ENCODE data around the gene COLEC12.

The COLEC12 gene

DNA sequence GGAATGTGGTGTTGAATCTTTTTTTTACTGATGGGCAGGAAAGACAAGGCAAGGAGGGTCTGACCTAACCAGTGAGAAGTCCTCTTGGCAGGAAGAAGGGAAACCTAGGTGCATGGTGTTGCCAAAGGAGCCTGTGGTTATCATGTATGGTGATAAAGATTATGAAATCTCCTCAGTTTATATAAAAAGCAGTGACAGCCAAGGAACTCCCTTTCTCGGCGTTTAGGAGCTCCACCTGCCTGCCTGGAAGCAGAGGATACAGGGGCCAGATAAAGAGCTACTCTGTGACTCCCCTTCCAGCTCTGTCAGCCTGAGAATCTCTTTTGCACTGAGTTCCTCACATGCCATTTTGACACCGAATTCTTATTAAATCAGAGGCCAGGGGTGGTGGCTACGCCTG lies 26.1 kb downstream of the COLEC12 start:
- Histone ChIP-seq H3K27ac (ENCODE audit: low read depth, low read length) (peak overlapping the region; percentile 18; the same call in 1 of the 2 replicates), H2AFZ (ENCODE audit: low read length, unreplicated experiment) (no peak overlapping the region), H3K27me3 (ENCODE audit: insufficient read depth, low read length) (no peaks in the 10 kb centered on the region), H3K79me2 (ENCODE audit: control insufficient read depth, insufficient read depth, low read length, unreplicated experiment) (no peaks in the 10 kb centered on the region), H3K36me3 (ENCODE audit: insufficient read depth, low read length) (no peaks in the 10 kb centered on the region), H3K4me1 (ENCODE audit: control insufficient read depth, insufficient read depth, low read length, unreplicated experiment) (peaks cover 57% of the 10 kb centered on the region), H3K4me3 (ENCODE audit: low read depth, low read length) (no peak overlapping the region)

DNA sequence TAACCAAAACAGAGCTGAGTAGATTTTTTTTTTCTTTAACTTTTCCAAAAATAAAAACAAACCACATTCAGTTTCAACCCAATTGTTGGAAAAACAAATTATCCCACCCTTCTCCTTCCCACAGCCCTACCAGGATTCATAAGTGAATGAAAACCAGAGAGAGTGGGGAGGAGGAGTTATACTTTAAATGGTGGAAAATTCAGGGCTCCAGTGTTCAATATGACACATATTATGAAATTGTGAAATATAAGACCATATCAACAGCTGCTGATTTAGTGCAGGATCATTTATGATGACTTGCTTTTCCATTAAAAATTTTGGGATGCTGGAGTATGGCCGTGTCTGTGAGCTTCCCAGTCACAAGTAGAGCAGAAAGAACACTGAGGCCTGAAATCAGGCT lies 26.7 kb downstream of the COLEC12 start:
- Histone ChIP-seq H3K27ac (ENCODE audit: low read depth, low read length) (peak overlapping the region; percentile 18; the same call in 1 of the 2 replicates), H3K79me2 (ENCODE audit: control insufficient read depth, insufficient read depth, low read length, unreplicated experiment) (no peaks in the 10 kb centered on the region), H3K36me3 (ENCODE audit: insufficient read depth, low read length) (no peaks in the 10 kb centered on the region), H2AFZ (ENCODE audit: low read length, unreplicated experiment) (no peak overlapping the region), H3K27me3 (ENCODE audit: insufficient read depth, low read length) (no peaks in the 10 kb centered on the region), H3K4me3 (ENCODE audit: low read depth, low read length) (no peak overlapping the region), H3K4me1 (ENCODE audit: control insufficient read depth, insufficient read depth, low read length, unreplicated experiment) (peaks cover 51% of the 10 kb centered on the region)

DNA sequence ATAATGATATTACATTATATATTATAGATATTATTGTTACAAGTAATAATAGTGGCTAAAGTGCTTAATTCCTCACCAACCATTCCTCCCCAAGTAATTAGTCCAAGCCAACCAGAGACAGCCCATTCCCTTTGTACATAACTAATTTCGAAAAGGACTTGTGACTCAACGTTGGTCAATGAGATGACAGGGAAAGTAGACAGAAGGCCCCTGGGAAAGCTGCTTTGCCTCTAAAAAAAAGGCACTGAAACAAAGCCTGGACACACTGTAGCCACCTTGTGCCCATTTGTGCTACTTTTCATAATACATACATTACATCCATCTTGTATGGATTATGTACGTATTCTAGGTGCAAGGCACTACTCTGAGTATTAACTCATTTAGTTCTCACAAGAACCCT lies 28.8 kb downstream of the COLEC12 start:
- H2AFZ ChIP-seq (ENCODE audit: low read length, unreplicated experiment), result no peak overlapping the region
- no peaks in the 10 kb centered on the region for H3K79me2 ChIP-seq (ENCODE audit: control insufficient read depth, insufficient read depth, low read length, unreplicated experiment)
- H3K4me1 ChIP-seq (ENCODE audit: control insufficient read depth, insufficient read depth, low read length, unreplicated experiment), result peaks cover 41% of the 10 kb centered on the region
- H3K27me3 ChIP-seq (ENCODE audit: insufficient read depth, low read length), result no peaks in the 10 kb centered on the region
- H3K36me3 ChIP-seq (ENCODE audit: insufficient read depth, low read length), result no peaks in the 10 kb centered on the region
- peak overlapping the region; percentile 49 for H3K27ac ChIP-seq (ENCODE audit: low read depth, low read length)
- no peak overlapping the region for H3K4me3 ChIP-seq (ENCODE audit: low read depth, low read length)

DNA sequence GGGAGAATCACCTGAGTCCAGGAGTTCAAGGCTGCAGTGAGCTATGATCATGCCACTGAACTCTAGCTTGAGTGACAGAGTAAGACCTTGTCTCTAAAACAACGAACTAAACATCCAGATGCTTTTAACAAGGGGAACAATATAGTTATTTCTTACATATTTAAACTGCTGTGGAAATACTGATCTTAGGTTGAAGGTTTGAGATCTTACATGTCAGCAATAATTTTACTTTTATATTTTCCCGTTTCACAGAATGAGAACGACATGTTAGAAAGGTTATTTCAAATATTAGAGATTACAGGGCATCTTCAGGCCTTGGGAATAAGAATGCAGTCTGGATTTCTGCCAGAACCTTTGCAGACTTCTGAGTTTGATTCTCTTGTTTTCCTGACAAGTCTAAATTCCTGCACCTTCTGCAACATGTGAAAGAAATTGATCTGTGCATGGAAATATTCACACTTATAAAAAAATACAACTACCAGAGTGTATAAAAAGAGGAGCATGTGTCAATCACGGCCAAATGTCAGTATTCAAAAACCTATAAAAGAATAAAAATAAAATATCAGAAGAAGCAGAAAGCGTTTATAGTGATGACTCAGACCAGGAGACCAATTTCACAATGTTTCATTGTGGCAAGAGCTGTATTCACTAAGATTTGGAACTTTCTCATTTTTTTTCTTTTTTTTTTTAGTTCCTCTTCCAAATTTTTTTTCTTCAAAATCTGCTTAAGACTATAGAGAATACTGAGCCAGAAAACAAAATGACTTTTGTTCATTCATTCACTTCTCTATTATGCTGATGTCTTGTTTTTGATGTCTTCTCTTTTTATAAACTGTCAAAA lies 29.6 kb downstream of the COLEC12 start:
- H3K27ac ChIP-seq (ENCODE audit: low read depth, low read length), result peak overlapping the region; percentile 65
- H3K4me3 ChIP-seq (ENCODE audit: low read depth, low read length), result 0 out of 2 replicates have a peak overlapping the region, but pooled peaks have one; percentile 22
- no peaks in the 10 kb centered on the region for H3K79me2 ChIP-seq (ENCODE audit: control insufficient read depth, insufficient read depth, low read length, unreplicated experiment)
- no peaks in the 10 kb centered on the region for H3K36me3 ChIP-seq (ENCODE audit: insufficient read depth, low read length)
- no peaks in the 10 kb centered on the region for H3K27me3 ChIP-seq (ENCODE audit: insufficient read depth, low read length)
- no peak overlapping the region for H2AFZ ChIP-seq (ENCODE audit: low read length, unreplicated experiment)
- H3K4me1 ChIP-seq (ENCODE audit: control insufficient read depth, insufficient read depth, low read length, unreplicated experiment), result peaks cover 35% of the 10 kb centered on the region

DNA sequence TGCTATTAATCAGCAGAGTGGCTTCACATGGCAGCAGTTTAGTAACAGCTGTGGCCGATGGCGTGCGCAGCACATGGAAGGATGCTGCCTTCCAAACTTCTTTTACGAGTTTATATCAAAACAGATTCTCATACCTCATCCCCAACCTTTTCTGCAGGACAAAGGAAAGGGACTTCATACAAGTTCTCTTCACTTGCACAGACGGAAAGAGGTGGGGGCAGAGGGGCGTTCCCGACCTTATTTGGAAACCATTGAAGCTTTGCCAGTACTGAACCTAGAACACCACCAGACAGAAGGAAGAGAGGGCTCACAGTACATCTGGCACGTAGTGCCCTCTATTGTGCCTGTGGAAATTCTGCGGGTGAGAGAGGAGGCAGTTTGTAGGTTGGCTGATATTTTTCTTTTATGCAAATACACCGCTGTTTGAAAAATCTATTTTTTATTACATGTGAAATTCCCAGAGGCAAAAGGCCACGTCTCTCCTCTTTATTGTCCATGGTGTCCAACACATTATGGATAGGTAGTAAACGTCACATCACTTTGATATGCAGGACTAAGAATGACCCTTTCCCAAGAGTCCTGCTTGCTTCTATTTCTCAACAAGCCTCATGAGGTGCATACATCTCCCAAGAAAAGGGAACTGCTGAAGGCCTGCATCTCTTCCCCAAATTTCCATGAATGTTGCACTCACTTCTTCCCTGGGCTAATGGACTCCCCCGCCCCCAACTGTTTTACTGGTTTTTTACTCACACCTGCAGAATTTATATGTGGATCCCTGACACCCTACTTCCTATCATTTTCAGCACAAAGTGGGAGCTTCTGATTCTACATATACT lies 31.3 kb downstream of the COLEC12 start:
- Histone ChIP-seq H3K4me3 (ENCODE audit: low read depth, low read length) (no peak overlapping the region), H3K4me1 (ENCODE audit: control insufficient read depth, insufficient read depth, low read length, unreplicated experiment) (peaks cover 20% of the 10 kb centered on the region), H3K27ac (ENCODE audit: low read depth, low read length) (no peak overlapping the region), H2AFZ (ENCODE audit: low read length, unreplicated experiment) (no peak overlapping the region), H3K79me2 (ENCODE audit: control insufficient read depth, insufficient read depth, low read length, unreplicated experiment) (no peaks in the 10 kb centered on the region), H3K36me3 (ENCODE audit: insufficient read depth, low read length) (no peaks in the 10 kb centered on the region), H3K27me3 (ENCODE audit: insufficient read depth, low read length) (no peaks in the 10 kb centered on the region)

DNA sequence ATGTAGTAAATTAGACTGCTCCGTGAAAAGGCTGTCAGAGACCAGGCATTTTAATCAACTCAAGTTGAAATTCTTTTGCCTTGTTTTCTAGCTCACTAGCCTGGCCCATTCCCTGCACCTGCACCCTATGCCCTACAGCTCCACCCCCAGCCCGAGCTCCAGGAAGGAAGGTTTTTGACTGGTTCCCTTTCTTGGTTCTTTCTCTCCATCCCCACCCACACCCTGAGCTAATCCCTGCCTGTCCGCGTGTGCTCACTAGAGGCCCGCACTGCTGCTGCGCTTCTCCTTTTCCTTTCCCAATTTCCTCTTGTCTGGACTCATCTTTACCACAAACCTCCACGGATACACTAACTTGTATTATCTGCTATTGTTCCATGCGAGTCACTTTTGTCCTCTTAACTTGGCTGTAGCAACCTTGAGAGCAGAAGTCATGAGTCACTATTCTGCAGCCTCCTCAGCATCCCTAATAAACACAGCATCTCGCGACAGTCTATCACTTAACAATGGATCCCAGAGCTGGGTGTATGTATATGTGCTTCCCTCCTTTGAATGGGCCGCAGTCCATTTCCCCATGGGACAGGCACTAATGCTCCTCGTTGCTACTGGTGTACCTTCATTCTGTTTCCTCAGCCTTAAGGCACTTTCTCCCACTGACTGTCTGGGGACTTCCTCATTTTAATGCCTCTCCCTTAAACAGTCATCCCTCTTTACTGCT lies 36.5 kb downstream of the COLEC12 start:
- no peak overlapping the region for H3K27ac ChIP-seq (ENCODE audit: low read depth, low read length)
- no peaks in the 10 kb centered on the region for H3K27me3 ChIP-seq (ENCODE audit: insufficient read depth, low read length)
- no peaks in the 10 kb centered on the region for H3K79me2 ChIP-seq (ENCODE audit: control insufficient read depth, insufficient read depth, low read length, unreplicated experiment)
- no peak overlapping the region for H3K4me3 ChIP-seq (ENCODE audit: low read depth, low read length)
- H2AFZ ChIP-seq (ENCODE audit: low read length, unreplicated experiment), result no peak overlapping the region
- peaks cover 2% of the 10 kb centered on the region; the same call in 1 of the 2 replicates for H3K36me3 ChIP-seq (ENCODE audit: insufficient read depth, low read length)
- peaks cover 4% of the 10 kb centered on the region for H3K4me1 ChIP-seq (ENCODE audit: control insufficient read depth, insufficient read depth, low read length, unreplicated experiment)

DNA sequence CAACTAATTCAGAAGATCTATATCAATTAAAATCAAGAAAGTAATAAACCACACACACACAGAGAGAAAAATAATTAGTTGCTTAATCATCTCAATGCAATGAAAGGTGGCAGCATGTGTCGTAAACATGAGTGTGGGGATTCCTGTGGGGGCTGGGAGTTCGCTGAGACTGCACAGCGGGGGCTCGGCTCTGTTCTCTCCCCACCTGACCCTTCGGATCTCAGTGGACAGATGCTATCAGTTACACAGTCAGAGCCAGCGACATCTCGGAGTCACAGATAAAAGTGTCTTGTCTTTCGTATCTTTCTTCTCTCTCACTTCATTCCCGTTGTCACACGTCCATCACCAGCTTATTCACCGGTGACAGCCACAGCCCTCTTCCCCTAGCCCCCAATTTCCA lies 37.1 kb downstream of the COLEC12 start:
- H3K4me1 ChIP-seq (ENCODE audit: control insufficient read depth, insufficient read depth, low read length, unreplicated experiment), result peaks cover 6% of the 10 kb centered on the region
- H2AFZ ChIP-seq (ENCODE audit: low read length, unreplicated experiment), result no peak overlapping the region
- no peak overlapping the region for H3K4me3 ChIP-seq (ENCODE audit: low read depth, low read length)
- H3K27ac ChIP-seq (ENCODE audit: low read depth, low read length), result no peak overlapping the region
- no peaks in the 10 kb centered on the region for H3K27me3 ChIP-seq (ENCODE audit: insufficient read depth, low read length)
- peaks cover 2% of the 10 kb centered on the region; the same call in 1 of the 2 replicates for H3K36me3 ChIP-seq (ENCODE audit: insufficient read depth, low read length)
- H3K79me2 ChIP-seq (ENCODE audit: control insufficient read depth, insufficient read depth, low read length, unreplicated experiment), result no peaks in the 10 kb centered on the region

DNA sequence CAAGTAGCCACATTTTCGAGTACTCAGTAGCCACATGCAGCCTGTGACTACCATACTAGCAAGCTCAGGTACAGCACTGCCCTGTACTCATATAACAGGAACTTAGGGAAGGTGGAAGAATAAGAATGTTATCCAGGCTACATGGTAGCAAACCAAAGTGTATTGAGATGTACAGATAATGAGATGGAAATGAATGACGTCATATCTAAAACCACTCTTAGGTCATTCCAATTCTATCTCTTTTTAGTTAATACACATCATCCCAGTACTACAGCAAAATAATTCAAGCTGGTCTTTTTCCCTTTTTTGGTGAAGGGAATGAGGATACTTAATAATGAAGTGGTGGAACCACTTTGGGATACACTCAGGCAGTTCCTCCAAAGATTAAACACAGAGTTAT lies 38.7 kb downstream of the COLEC12 start:
- H3K27me3 ChIP-seq (ENCODE audit: insufficient read depth, low read length), result no peaks in the 10 kb centered on the region
- H3K4me3 ChIP-seq (ENCODE audit: low read depth, low read length), result no peak overlapping the region
- H3K27ac ChIP-seq (ENCODE audit: low read depth, low read length), result no peak overlapping the region

DNA sequence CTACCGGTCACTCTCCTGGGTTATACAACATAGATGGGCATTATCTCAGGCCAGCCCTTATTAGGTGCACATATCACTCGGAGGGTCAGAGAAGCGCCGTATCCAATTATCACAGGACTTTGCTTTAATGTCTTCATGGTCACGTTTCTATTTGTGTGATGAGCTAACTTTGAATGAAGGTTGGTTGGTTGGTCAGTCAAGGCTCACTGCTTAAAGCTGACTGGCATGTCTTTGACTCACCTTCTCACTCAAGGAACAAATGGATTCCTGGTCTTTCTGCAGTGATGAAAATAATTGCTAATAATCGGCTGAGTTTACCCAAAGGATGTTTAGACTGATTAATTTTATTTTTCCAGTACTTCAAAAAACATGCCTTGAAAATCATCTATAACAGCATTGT lies 39.7 kb downstream of the COLEC12 start:
- no peaks in the 10 kb centered on the region for H3K27me3 ChIP-seq (ENCODE audit: insufficient read depth, low read length)
- peaks cover 30% of the 10 kb centered on the region for H3K4me1 ChIP-seq (ENCODE audit: control insufficient read depth, insufficient read depth, low read length, unreplicated experiment)
- H3K4me3 ChIP-seq (ENCODE audit: low read depth, low read length), result no peak overlapping the region
- H3K36me3 ChIP-seq (ENCODE audit: insufficient read depth, low read length), result peaks cover 2% of the 10 kb centered on the region; the same call in 1 of the 2 replicates
- H3K79me2 ChIP-seq (ENCODE audit: control insufficient read depth, insufficient read depth, low read length, unreplicated experiment), result no peaks in the 10 kb centered on the region
- no peak overlapping the region for H3K27ac ChIP-seq (ENCODE audit: low read depth, low read length)
- H2AFZ ChIP-seq (ENCODE audit: low read length, unreplicated experiment), result no peak overlapping the region

More for the DNA sequence above, 38.7 kb downstream of the COLEC12 start:
- Histone ChIP-seq H3K4me1 (ENCODE audit: control insufficient read depth, insufficient read depth, low read length, unreplicated experiment) (peaks cover 23% of the 10 kb centered on the region), H2AFZ (ENCODE audit: low read length, unreplicated experiment) (no peak overlapping the region), H3K79me2 (ENCODE audit: control insufficient read depth, insufficient read depth, low read length, unreplicated experiment) (no peaks in the 10 kb centered on the region), H3K36me3 (ENCODE audit: insufficient read depth, low read length) (peaks cover 2% of the 10 kb centered on the region; the same call in 1 of the 2 replicates)

DNA sequence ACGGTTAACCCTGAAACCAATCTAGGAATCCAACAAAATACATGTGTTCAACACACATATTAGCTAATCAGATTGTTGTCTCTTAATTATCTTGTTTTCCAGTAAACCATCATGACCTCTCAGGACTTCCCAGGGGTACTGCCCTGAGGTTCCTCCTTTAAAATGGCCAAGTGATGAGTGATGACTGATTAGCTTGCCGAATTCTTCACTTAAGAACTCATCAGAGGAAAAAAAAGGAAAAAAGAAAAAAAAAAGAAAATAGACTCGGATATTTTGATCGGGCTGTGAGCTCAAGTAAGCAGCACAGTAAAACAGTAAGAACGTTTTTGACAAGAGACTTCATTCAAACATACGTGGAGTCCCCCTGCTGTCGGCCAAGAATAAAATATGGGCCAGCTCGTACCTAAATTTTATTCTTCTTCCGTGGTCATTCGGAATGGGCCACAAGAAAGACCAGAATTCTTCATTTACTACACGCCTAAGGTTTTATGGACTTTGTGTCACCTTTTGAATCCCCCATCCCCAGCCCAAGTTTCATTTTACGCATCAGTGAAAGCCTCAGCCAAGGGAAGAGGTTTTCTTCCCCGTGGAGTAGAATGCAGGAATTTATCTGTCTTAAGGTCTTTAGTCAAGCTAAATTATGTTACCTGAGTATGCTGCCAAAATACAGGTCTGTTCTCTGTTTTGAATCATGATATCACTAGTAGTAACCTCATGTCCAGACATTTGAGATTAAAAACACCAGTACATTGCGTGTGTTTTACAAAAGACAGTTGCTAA lies 40.5 kb downstream of the COLEC12 start:
- Histone ChIP-seq H3K27me3 (ENCODE audit: insufficient read depth, low read length) (no peaks in the 10 kb centered on the region), H3K4me1 (ENCODE audit: control insufficient read depth, insufficient read depth, low read length, unreplicated experiment) (peaks cover 30% of the 10 kb centered on the region), H3K36me3 (ENCODE audit: insufficient read depth, low read length) (peaks cover 2% of the 10 kb centered on the region; the same call in 1 of the 2 replicates), H3K79me2 (ENCODE audit: control insufficient read depth, insufficient read depth, low read length, unreplicated experiment) (no peaks in the 10 kb centered on the region), H3K27ac (ENCODE audit: low read depth, low read length) (no peak overlapping the region), H3K4me3 (ENCODE audit: low read depth, low read length) (no peak overlapping the region), H2AFZ (ENCODE audit: low read length, unreplicated experiment) (no peak overlapping the region)

All from ACC112 (cell line).